ENCODE data around the gene GULP1.

GULP1 gene

GRCh38 chr2:188610050-188610444, 318.4 kb downstream of the GULP1 start:
- DNase-seq, result no peak

GRCh38 chr2:188610827-188611226, 319.2 kb downstream of the GULP1 start:
- DNase-seq, result no peak

- no peak for DNase-seq
Measured at GRCh38 chr2:188619146-188619545, 327.5 kb downstream of the GULP1 start.

- no peak for DNase-seq
Measured at GRCh38 chr2:188620916-188621315, 329.2 kb downstream of the GULP1 start.

- no peak for DNase-seq
Measured at GRCh38 chr2:188622601-188623260, 331.1 kb downstream of the GULP1 start.

GRCh38 chr2:188623995-188624643, 332.4 kb downstream of the GULP1 start:
- DNase-seq, result no peak

GRCh38 chr2:188627471-188627870, 335.8 kb downstream of the GULP1 start:
- DNase-seq, result no peak

GRCh38 chr2:188628989-188629752, 337.5 kb downstream of the GULP1 start:
- no peak for DNase-seq

- no peak for DNase-seq
Measured at GRCh38 chr2:188629753-188630527, 338.3 kb downstream of the GULP1 start.

GRCh38 chr2:188631037-188631809, 339.5 kb downstream of the GULP1 start:
- no peak for DNase-seq

GRCh38 chr2:188634656-188635055, 343.0 kb downstream of the GULP1 start:
- no peak for DNase-seq

Data from 8988T (cell line).